ENCODE data around the gene PPP1R12B.

Gene PPP1R12B

GRCh38 chr1:202589190-202589930, 240.9 kb downstream of the PPP1R12B start:
- no peak for TF ChIP-seq CTCF (IDR thresholded peaks at IDR 0.05; ENCODE audit: low read depth, low read length)
- no peak overlapping the region for H3K4me3 ChIP-seq (ENCODE audit: low read depth, low read length)

GRCh38 chr1:202590126-202590525, 241.6 kb downstream of the PPP1R12B start:
- no peak for TF ChIP-seq CTCF (IDR thresholded peaks at IDR 0.05; ENCODE audit: low read depth, low read length)
- no peak overlapping the region for H3K4me3 ChIP-seq (ENCODE audit: low read depth, low read length)

- TF ChIP-seq CTCF (IDR thresholded peaks at IDR 0.05; ENCODE audit: low read depth, low read length), result no peak
Observed at GRCh38 chr1:202590975-202591411, 242.5 kb downstream of the PPP1R12B start.

DNA sequence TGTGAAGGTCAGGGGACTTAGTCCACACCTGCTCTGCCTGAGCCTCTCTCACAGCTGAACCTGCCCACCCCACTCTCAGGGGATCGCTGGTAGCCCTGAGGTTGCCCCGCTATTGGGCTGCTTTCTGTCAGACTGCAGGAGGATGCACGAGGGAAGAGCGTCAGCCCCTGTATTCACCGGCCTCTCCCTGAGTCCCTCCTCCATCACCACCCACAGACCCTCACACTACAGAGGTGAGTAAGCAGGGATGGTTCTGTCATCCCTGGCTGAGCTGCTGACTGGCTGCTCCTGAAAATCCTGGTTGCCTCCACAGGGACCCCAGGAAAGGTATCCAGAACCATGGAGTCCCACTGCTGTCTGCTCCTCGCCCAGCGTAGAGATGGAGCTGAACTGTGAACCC, 243.0 kb downstream of the PPP1R12B start:
- no peak for TF ChIP-seq CTCF (IDR thresholded peaks at IDR 0.05; ENCODE audit: low read depth, low read length)
- no peak overlapping the region for H3K4me3 ChIP-seq (ENCODE audit: low read depth, low read length)

More at GRCh38 chr1:202590975-202591411, 242.5 kb downstream of the PPP1R12B start:
- no peak overlapping the region for H3K4me3 ChIP-seq (ENCODE audit: low read depth, low read length)

- TF ChIP-seq CTCF (IDR thresholded peaks at IDR 0.05; ENCODE audit: low read depth, low read length), result no peak
- no peak overlapping the region for H3K4me3 ChIP-seq (ENCODE audit: low read depth, low read length)
Observed at GRCh38 chr1:202592146-202592545, 243.6 kb downstream of the PPP1R12B start.

DNA sequence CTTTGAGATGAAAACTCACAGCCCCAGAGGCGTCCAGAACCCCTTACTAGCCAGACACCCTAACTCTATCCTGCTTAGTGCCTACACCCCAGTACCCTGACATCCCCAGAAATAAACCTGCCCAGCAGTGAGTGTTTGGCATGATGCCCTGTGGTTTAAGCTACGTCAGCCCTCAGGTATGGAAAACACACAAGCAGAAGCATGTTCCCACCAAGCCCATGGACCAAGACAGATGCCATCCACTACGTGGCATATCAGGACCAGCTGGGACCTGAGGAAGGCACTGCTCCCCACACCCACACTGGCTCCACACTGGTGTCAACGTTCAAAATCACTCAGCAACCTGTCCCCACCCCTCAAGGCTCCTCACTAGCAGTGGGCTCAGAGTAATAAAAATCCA, 245.3 kb downstream of the PPP1R12B start:
- no peak for TF ChIP-seq CTCF (IDR thresholded peaks at IDR 0.05; ENCODE audit: low read depth, low read length)
- H3K4me3 ChIP-seq (ENCODE audit: low read depth, low read length), result no peak overlapping the region

GRCh38 chr1:202596638-202597037, 248.1 kb downstream of the PPP1R12B start:
- no peak for TF ChIP-seq CTCF (IDR thresholded peaks at IDR 0.05; ENCODE audit: low read depth, low read length)
- no peak overlapping the region for H3K4me3 ChIP-seq (ENCODE audit: low read depth, low read length)
